ENCODE data around the gene PUS10.
A peak's percentile ranks its signal among the peaks of the same experiment; 100 is the strongest.

The PUS10 gene

GRCh38 chr2:60976875-60977561 is 41.0 kb downstream of the PUS10 start:
- no peak overlapping the region for H3K4me3 ChIP-seq (ENCODE audit: low read length)
- DNase-seq (ENCODE audit: low read depth, low spot score) = no peak

- no peak for DNase-seq (ENCODE audit: low read depth, low spot score)
- H3K4me3 ChIP-seq (ENCODE audit: low read length) = no peak overlapping the region
These were observed 41.7 kb downstream of the PUS10 start for GRCh38 chr2:60976256-60976850.

GRCh38 chr2:60974652-60975051 is 43.4 kb downstream of the PUS10 start:
- no peak for DNase-seq (ENCODE audit: low read depth, low spot score)
- no peak overlapping the region for H3K4me3 ChIP-seq (ENCODE audit: low read length)

- DNase-seq (ENCODE audit: low read depth, low spot score) = no peak
- no peak overlapping the region for H3K4me3 ChIP-seq (ENCODE audit: low read length)
These were observed 44.4 kb downstream of the PUS10 start for GRCh38 chr2:60973705-60974104.

- no peak overlapping the region for H3K4me3 ChIP-seq (ENCODE audit: low read length)
- DNase-seq (ENCODE audit: low read depth, low spot score) = no peak
These were observed 45.0 kb downstream of the PUS10 start for GRCh38 chr2:60972889-60973656.

- no peak overlapping the region for H3K4me3 ChIP-seq (ENCODE audit: low read length)
These were observed 51.3 kb downstream of the PUS10 start for GRCh38 chr2:60966507-60967405.

GRCh38 chr2:60965499-60965785 is 52.6 kb downstream of the PUS10 start:
- no peak for DNase-seq (ENCODE audit: low read depth, low spot score)
- no peak overlapping the region for H3K4me3 ChIP-seq (ENCODE audit: low read length)

More at GRCh38 chr2:60966507-60967405, 51.3 kb downstream of the PUS10 start:
- DNase-seq (ENCODE audit: low read depth, low spot score) = no peak

- no peak overlapping the region for H3K4me3 ChIP-seq (ENCODE audit: low read length)
These were observed 53.2 kb downstream of the PUS10 start for GRCh38 chr2:60964651-60965498.

GRCh38 chr2:60963190-60963589 is 54.9 kb downstream of the PUS10 start:
- DNase-seq (ENCODE audit: low read depth, low spot score) = no peak

More at GRCh38 chr2:60964651-60965498, 53.2 kb downstream of the PUS10 start:
- peak; percentile 72 for DNase-seq (ENCODE audit: low read depth, low spot score)

GRCh38 chr2:60962528-60962927 is 55.5 kb downstream of the PUS10 start:
- no peak overlapping the region for H3K4me3 ChIP-seq (ENCODE audit: low read length)
- DNase-seq (ENCODE audit: low read depth, low spot score) = no peak

More at GRCh38 chr2:60963190-60963589, 54.9 kb downstream of the PUS10 start:
- H3K4me3 ChIP-seq (ENCODE audit: low read length) = no peak overlapping the region

GRCh38 chr2:60961457-60961856 is 56.6 kb downstream of the PUS10 start:
- DNase-seq (ENCODE audit: low read depth, low spot score) = no peak
- H3K4me3 ChIP-seq (ENCODE audit: low read length) = no peak overlapping the region

- H3K4me3 ChIP-seq (ENCODE audit: low read length) = no peak overlapping the region
- no peak for DNase-seq (ENCODE audit: low read depth, low spot score)
These were observed 57.3 kb downstream of the PUS10 start for GRCh38 chr2:60960706-60961105.

GRCh38 chr2:60959501-60959900 is 58.6 kb downstream of the PUS10 start:
- H3K4me3 ChIP-seq (ENCODE audit: low read length) = no peak overlapping the region
- no peak for DNase-seq (ENCODE audit: low read depth, low spot score)

GRCh38 chr2:60958800-60959199 is 59.3 kb downstream of the PUS10 start:
- H3K4me3 ChIP-seq (ENCODE audit: low read length) = no peak overlapping the region
- DNase-seq (ENCODE audit: low read depth, low spot score) = no peak

- no peak overlapping the region for H3K4me3 ChIP-seq (ENCODE audit: low read length)
- no peak for DNase-seq (ENCODE audit: low read depth, low spot score)
These were observed 59.7 kb downstream of the PUS10 start for GRCh38 chr2:60958361-60958760.

- H3K4me3 ChIP-seq (ENCODE audit: low read length) = no peak overlapping the region
- no peak for DNase-seq (ENCODE audit: low read depth, low spot score)
These were observed 60.4 kb downstream of the PUS10 start for GRCh38 chr2:60957643-60958042.

- no peak for DNase-seq (ENCODE audit: low read depth, low spot score)
- no peak overlapping the region for H3K4me3 ChIP-seq (ENCODE audit: low read length)
These were observed 60.8 kb downstream of the PUS10 start for GRCh38 chr2:60957224-60957623.

GRCh38 chr2:60954139-60954538 is 63.9 kb downstream of the PUS10 start:
- no peak for DNase-seq (ENCODE audit: low read depth, low spot score)
- H3K4me3 ChIP-seq (ENCODE audit: low read length) = no peak overlapping the region
